Measurements from ENCODE around the gene GCNT2.
A peak's percentile ranks its signal among the peaks of the same experiment; 100 is the strongest.
"Not testable (repeated sequence)": the region's sequence is repeated elsewhere in the genome, so short reads cannot be mapped to it uniquely, and the experiment has no call there.

GCNT2 gene

GRCh38 chr6:10610289-10610688, 89.1 kb downstream of the GCNT2 start:
- no peak for DNase-seq (ENCODE audit: low read depth in 2 of 2)

- no peak for DNase-seq (ENCODE audit: low read depth in 2 of 2)
Measured at GRCh38 chr6:10612161-10612560, 91.0 kb downstream of the GCNT2 start.

- no peak for DNase-seq (ENCODE audit: low read depth in 2 of 2)
Measured at GRCh38 chr6:10613077-10613476, 91.9 kb downstream of the GCNT2 start.

- no peak for DNase-seq (ENCODE audit: low read depth in 2 of 2)
Measured at GRCh38 chr6:10613723-10614122, 92.6 kb downstream of the GCNT2 start.

GRCh38 chr6:10615675-10616074, 94.5 kb downstream of the GCNT2 start:
- no peak for DNase-seq (ENCODE audit: low read depth in 2 of 2)

- DNase-seq (ENCODE audit: low read depth in 2 of 2), result not testable (repeated sequence)
Measured at GRCh38 chr6:10616266-10616665, 95.1 kb downstream of the GCNT2 start.

GRCh38 chr6:10617008-10617696, 96.0 kb downstream of the GCNT2 start:
- no peak for DNase-seq (ENCODE audit: low read depth in 2 of 2)

GRCh38 chr6:10618409-10618808, 97.3 kb downstream of the GCNT2 start:
- no peak for DNase-seq (ENCODE audit: low read depth in 2 of 2)

GRCh38 chr6:10621213-10621612, 100.1 kb downstream of the GCNT2 start:
- DNase-seq (ENCODE audit: low read depth in 2 of 2), result no peak

GRCh38 chr6:10621847-10622246, 100.7 kb downstream of the GCNT2 start:
- no peak for DNase-seq (ENCODE audit: low read depth in 2 of 2)

- DNase-seq (ENCODE audit: low read depth in 2 of 2), result no peak
Measured at GRCh38 chr6:10624836-10625235, 103.7 kb downstream of the GCNT2 start.

- DNase-seq (ENCODE audit: low read depth in 2 of 2), result no peak
Measured at GRCh38 chr6:10626154-10626741, 105.1 kb downstream of the GCNT2 start.

GRCh38 chr6:10627800-10628199, 106.6 kb downstream of the GCNT2 start:
- DNase-seq (ENCODE audit: low read depth in 2 of 2), result no peak

GRCh38 chr6:10630178-10630577, 109.0 kb downstream of the GCNT2 start:
- DNase-seq (ENCODE audit: low read depth in 2 of 2), result no peak

- DNase-seq (ENCODE audit: low read depth in 2 of 2), result no peak
Measured at GRCh38 chr6:10633216-10633615, 112.1 kb downstream of the GCNT2 start.

GRCh38 chr6:10640412-10640811, 119.3 kb downstream of the GCNT2 start:
- no peak for DNase-seq (ENCODE audit: low read depth in 2 of 2)

GRCh38 chr6:10641528-10641927, 120.4 kb downstream of the GCNT2 start:
- DNase-seq (ENCODE audit: low read depth in 2 of 2), result no peak

- DNase-seq (ENCODE audit: low read depth in 2 of 2), result no peak
Measured at GRCh38 chr6:10643201-10643651, 122.1 kb downstream of the GCNT2 start.

GRCh38 chr6:10644225-10644624, 123.1 kb downstream of the GCNT2 start:
- no peak for DNase-seq (ENCODE audit: low read depth in 2 of 2)

GRCh38 chr6:10655508-10656055, 134.4 kb downstream of the GCNT2 start:
- peak in 1 of 2 experiments; percentile 8 for DNase-seq (ENCODE audit: low read depth in 2 of 2)

- DNase-seq (ENCODE audit: low read depth in 2 of 2), result no peak
Measured at GRCh38 chr6:10658910-10659698, 138.0 kb downstream of the GCNT2 start.

GRCh38 chr6:10659699-10660348, 138.7 kb downstream of the GCNT2 start:
- DNase-seq (ENCODE audit: low read depth in 2 of 2), result no peak
